ENCODE data around the gene ARHGEF25. TPM values are rescaled to one million over a fixed set of nuclear protein-coding genes. Genes with fewer than 3 reads are reported as not detected.

The ARHGEF25 gene
- total RNA-seq, 2 experiments from 2014 or later = 1.1 to 1.2 TPM

DNA sequence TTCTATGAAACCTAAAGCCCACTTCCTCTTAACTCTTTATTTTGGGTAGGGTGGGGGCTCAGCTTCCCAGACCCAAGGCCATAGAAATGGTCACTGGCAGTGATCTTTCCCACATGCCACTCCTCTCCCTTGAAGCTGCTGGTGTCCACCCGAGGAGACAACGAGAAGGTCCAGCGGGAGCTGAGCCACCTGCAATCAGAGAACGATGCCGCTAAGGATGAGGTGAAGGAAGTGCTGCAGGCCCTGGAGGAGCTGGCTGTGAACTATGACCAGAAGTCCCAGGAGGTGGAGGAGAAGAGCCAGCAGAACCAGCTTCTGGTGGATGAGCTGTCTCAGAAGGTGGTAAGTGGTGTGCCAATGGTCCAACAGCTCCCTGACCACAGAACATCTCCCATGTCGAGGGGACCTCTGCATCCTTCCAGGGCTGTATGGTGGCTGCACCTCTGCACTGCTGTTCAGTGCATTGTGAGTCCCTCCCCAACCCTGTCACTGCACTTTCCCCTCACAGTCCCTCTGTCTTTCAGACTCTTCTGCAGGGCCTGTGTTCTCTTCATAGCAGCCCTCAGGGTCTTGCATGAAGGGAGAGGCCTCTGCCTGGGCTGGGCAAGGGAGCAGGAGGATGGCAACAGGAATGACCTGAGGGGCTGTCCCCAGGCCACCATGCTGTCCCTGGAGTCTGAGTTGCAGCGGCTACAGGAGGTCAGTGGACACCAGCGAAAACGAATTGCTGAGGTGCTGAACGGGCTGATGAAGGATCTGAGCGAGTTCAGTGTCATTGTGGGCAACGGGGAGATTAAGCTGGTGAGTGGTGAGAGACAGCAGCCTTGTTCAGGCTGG lies 39.1 kb upstream of the ARHGEF25 start:
- no peak for ATAC-seq

DNA sequence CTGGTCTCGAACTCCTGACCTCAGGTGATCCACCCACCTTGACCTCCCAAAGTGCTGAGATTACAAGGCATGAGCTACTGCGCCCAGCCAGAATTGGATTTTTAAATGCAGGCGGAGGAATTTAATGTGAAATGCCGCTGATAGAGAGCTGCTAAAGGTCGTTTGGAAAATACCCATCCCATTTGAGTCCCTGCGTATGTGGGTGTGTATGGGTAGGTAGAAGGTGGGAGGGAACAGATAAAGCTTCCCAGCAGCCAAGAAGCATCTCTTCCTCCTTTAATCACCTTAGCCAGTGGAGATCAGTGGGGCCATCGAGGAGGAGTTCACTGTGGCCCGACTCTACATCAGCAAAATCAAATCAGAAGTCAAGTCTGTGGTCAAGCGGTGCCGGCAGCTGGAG lies 36.4 kb upstream of the ARHGEF25 start:
- Mint-ChIP-seq H3K4me1 (ENCODE audit: low read depth) (no peaks in the 10 kb centered on the region), H3K4me3 (no peak overlapping the region), H3K9me3 (no peaks in the 10 kb centered on the region), H3K27ac (no peak overlapping the region), H3K27me3 (no peaks in the 10 kb centered on the region), H3K36me3 (ENCODE audit: low read depth) (no peaks in the 10 kb centered on the region)
- ChIA-PET CTCF (interaction anchor here (0.9 to 1.8 kb wide), 8 partner anchors 8 to 119 kb away, joined by 3 to 9 read pairs (median 4); partner anchors contain the start of gene OS9), POLR2A (interaction anchor here (0.9 to 2.0 kb wide), 2 partner anchors 45 to 46 kb away, joined by 4 to 5 read pairs; no protein-coding TSS in a partner anchor)
- TF ChIP-seq, protein P1, sequence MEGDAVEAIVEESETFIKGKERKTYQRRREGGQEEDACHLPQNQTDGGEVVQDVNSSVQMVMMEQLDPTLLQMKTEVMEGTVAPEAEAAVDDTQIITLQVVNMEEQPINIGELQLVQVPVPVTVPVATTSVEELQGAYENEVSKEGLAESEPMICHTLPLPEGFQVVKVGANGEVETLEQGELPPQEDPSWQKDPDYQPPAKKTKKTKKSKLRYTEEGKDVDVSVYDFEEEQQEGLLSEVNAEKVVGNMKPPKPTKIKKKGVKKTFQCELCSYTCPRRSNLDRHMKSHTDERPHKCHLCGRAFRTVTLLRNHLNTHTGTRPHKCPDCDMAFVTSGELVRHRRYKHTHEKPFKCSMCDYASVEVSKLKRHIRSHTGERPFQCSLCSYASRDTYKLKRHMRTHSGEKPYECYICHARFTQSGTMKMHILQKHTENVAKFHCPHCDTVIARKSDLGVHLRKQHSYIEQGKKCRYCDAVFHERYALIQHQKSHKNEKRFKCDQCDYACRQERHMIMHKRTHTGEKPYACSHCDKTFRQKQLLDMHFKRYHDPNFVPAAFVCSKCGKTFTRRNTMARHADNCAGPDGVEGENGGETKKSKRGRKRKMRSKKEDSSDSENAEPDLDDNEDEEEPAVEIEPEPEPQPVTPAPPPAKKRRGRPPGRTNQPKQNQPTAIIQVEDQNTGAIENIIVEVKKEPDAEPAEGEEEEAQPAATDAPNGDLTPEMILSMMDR (IDR thresholded peaks at IDR 0.05) = no peak
- intact Hi-C loops (cut with micrococcal nuclease) = no loop called here
- DNase-seq = no peak
- ATAC-seq = no peak

More for the DNA sequence above, 39.1 kb upstream of the ARHGEF25 start:
- H3K27me3 Mint-ChIP-seq = no peaks in the 10 kb centered on the region
- TF ChIP-seq, protein P1 (IDR thresholded peaks at IDR 0.05) = no peak
- intact Hi-C loops (cut with micrococcal nuclease) = no loop called here
- H3K27ac Mint-ChIP-seq = no peak overlapping the region
- no peaks in the 10 kb centered on the region for H3K4me1 Mint-ChIP-seq (ENCODE audit: low read depth)
- no peaks in the 10 kb centered on the region for H3K36me3 Mint-ChIP-seq (ENCODE audit: low read depth)
- no peak for DNase-seq
- CTCF ChIA-PET = interaction anchor here (1.5 to 1.8 kb wide), 2 partner anchors 10 to 12 kb away, joined by 7 to 18 read pairs; no protein-coding TSS in a partner anchor
- POLR2A ChIA-PET = no interaction called here
- H3K9me3 Mint-ChIP-seq = no peaks in the 10 kb centered on the region
- no peak overlapping the region for H3K4me3 Mint-ChIP-seq

DNA sequence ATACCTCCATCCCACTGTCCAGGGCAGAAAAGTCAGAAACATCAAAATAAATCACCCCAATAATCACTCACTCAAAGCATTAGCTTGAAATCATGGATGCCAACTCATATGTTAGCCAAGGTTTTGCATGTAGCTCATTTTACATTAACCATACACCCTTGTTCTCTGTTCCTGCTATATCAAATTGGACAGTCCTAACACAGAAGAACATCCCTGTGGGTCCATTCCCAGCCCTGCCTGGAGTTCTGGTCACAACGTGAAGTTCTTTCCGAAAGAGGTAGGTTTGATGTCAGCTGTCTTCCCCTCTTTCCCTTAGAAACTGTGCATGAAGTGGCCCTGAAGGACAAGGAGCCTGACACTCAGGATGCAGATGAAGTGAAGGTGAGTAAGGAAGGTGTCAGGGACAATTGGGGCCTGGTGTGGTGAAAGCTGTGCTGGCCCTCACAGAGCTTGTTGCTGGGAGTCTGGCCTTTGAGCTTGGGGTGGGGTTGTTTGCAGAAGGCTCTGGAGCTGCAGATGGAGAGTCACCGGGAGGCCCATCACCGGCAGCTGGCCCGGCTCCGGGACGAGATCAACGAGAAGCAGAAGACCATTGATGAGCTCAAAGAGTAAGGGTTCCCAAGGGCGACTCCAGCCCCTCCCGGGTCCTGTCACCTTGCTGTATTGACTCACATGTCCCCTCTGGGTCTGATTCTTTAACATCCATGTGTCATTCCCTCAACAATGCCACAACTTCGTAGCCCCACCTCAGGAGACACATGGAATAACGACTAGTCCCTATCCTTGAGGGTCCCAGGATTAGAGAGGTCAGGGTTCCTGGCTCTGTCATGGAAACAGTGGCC lies 35.2 kb upstream of the ARHGEF25 start:
- intact Hi-C loops (cut with micrococcal nuclease) = no loop called here
- ATAC-seq = no peak
- CTCF ChIA-PET = interaction anchor here (0.6 to 1.8 kb wide), 10 partner anchors 7 to 181 kb away, joined by 3 to 9 read pairs (median 4); partner anchors contain the start of gene OS9
- POLR2A ChIA-PET = interaction anchor here (0.9 to 2.0 kb wide), 3 partner anchors 9 to 148 kb away, joined by 3 to 5 read pairs (median 3); no protein-coding TSS in a partner anchor
- H3K4me1 Mint-ChIP-seq (ENCODE audit: low read depth) = no peaks in the 10 kb centered on the region
- no peak overlapping the region for H3K27ac Mint-ChIP-seq
- H3K27me3 Mint-ChIP-seq = no peaks in the 10 kb centered on the region
- H3K4me3 Mint-ChIP-seq = no peak overlapping the region
- no peaks in the 10 kb centered on the region for H3K9me3 Mint-ChIP-seq
- TF ChIP-seq, protein P1 (IDR thresholded peaks at IDR 0.05) = no peak
- DNase-seq = no peak
- no peaks in the 10 kb centered on the region for H3K36me3 Mint-ChIP-seq (ENCODE audit: low read depth)

DNA sequence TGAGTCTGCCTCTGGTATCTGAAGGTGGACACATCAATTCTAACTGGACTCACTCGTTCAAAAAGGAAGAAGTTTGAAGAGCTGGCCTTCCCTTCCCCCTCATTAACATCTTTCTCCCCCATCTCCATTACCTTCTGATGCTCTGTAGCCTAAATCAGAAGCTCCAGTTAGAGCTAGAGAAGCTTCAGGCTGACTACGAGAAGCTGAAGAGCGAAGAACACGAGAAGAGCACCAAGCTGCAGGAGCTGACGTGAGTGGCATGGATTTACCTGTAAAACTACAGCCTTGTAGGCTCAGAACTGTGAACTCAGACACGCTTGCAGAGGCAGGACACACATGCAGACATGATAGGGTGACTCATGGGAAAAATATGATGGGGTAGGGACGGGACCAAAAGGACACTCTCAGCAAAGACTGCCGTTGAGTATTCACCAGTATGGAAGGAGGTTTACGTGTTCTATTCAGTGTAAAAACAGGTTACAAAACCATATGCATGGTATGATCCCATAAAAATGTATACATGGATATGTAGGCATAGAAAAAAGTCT lies 34.5 kb upstream of the ARHGEF25 start:
- H3K36me3 Mint-ChIP-seq (ENCODE audit: low read depth) = no peaks in the 10 kb centered on the region
- H3K4me1 Mint-ChIP-seq (ENCODE audit: low read depth) = no peaks in the 10 kb centered on the region
- DNase-seq (no peak), ATAC-seq (no peak)
- CTCF ChIA-PET = interaction anchor here (0.6 to 1.8 kb wide), 7 partner anchors 15 to 159 kb away, joined by 3 to 8 read pairs (median 3); partner anchors contain the start of gene OS9
- intact Hi-C loops (cut with micrococcal nuclease) = no loop called here
- no peak overlapping the region for H3K4me3 Mint-ChIP-seq
- no peaks in the 10 kb centered on the region for H3K27me3 Mint-ChIP-seq
- POLR2A ChIA-PET = interaction anchor here (0.9 kb wide), 1 partner anchor 9 kb away, joined by 3 read pairs; no protein-coding TSS in a partner anchor
- H3K9me3 Mint-ChIP-seq = no peaks in the 10 kb centered on the region
- TF ChIP-seq, protein P1 (IDR thresholded peaks at IDR 0.05) = no peak
- no peak overlapping the region for H3K27ac Mint-ChIP-seq

Measured in activated CD8-positive, alpha-beta T cell treated with anti-CD3 and anti-CD28 coated beads for 36 hours (primary cell).